RWPE1 (cell line): ENCODE data around the gene GOLGA6A.
"Not testable (repeated sequence)": the region's sequence is repeated elsewhere in the genome, so short reads cannot be mapped to it uniquely, and the experiment has no call there.

Source experiments
- CTCF ChIA-PET: fragments of 350-600 bp; sonication (Branson Sonifier 250); formaldehyde crosslinking; extraction: SDS; loops from one replicate; lab custom pipeline; 2021; lab: Yijun Ruan, JAX
- POLR2A ChIA-PET: fragments of 400-600 bp; formaldehyde crosslinking; extraction: SDS; loops from one replicate; lab custom pipeline; 2020; ENCODE audit warnings: antibody characterized with exemption; ENCODE audit not compliant: low non-redundant PET; lab: Yijun Ruan, JAX
- DNase-seq: peaks from one replicate; pipeline ENCODE4 v3.0.0; 2012; ENCODE audit warnings: low spot score
- H3K27ac ChIP-seq: fragments of 450-650 bp; 2 replicates; pipeline ENCODE4 v1.5.1; 2017
- CTCF ChIP-seq: fragments of 450-650 bp; conservative IDR thresholded peaks from 2 replicates; pipeline ENCODE4 v1.5.1; 2017; ENCODE audit warnings: low read depth, mild to moderate bottlenecking

Gene GOLGA6A

GRCh38 chr15:74082450-74082849 lies at the start of gene GOLGA6A:
TSS of gene GOLGA6A (minus strand) at chr15:74082550. CDS start at chr15:74082509, 41 bp downstream.
- CTCF ChIA-PET, result not testable (repeated sequence)

GRCh38 chr15:74131628-74132413 lies 49.5 kb upstream of the GOLGA6A start:
- POLR2A ChIA-PET, result no interaction called here

More at GRCh38 chr15:74082450-74082849, at the start of gene GOLGA6A:
- H3K27ac ChIP-seq, DNase-seq, POLR2A ChIA-PET: not testable (repeated sequence)

GRCh38 chr15:74130849-74131627 lies 48.7 kb upstream of the GOLGA6A start:
- no peak for DNase-seq
- H3K27ac ChIP-seq, result no peak overlapping the region
- POLR2A ChIA-PET, result no interaction called here
- TF ChIP-seq CTCF, result no peak
- CTCF ChIA-PET, result interaction anchor here (0.6 to 4.7 kb wide), 5 partner anchors 165 to 190 kb away, joined by 4 to 47 read pairs (median 7); no protein-coding TSS in a partner anchor

More at GRCh38 chr15:74131628-74132413, 49.5 kb upstream of the GOLGA6A start:
- no peak for DNase-seq
- H3K27ac ChIP-seq, result no peak overlapping the region
- no peak for TF ChIP-seq CTCF
- CTCF ChIA-PET, result interaction anchor here (0.8 to 1.6 kb wide), 2 partner anchors 153 to 176 kb away, joined by 6 to 9 read pairs; no protein-coding TSS in a partner anchor

GRCh38 chr15:74130155-74130848 lies 48.0 kb upstream of the GOLGA6A start, which contains the start of gene ISLR2:
TSS of gene ISLR2 (plus strand) at chr15:74130586. CDS start at chr15:74132755, 2,169 bp downstream.
- CTCF ChIA-PET, result interaction anchor here (0.6 to 4.7 kb wide), 5 partner anchors 166 to 192 kb away, joined by 4 to 47 read pairs (median 7); no protein-coding TSS in a partner anchor
- no peak within 1 kb of the TSS for H3K27ac ChIP-seq
- TF ChIP-seq CTCF, result no peak
- DNase-seq, result no peak
- POLR2A ChIA-PET, result no interaction called here

GRCh38 chr15:74129586-74130154 lies 47.3 kb upstream of the GOLGA6A start:
- POLR2A ChIA-PET, result no interaction called here
- no peak for TF ChIP-seq CTCF
- DNase-seq, result no peak
- CTCF ChIA-PET, result interaction anchor here (0.6 to 4.7 kb wide), 7 partner anchors 75 to 299 kb away, joined by 3 to 47 read pairs (median 7); no protein-coding TSS in a partner anchor
- no peak overlapping the region for H3K27ac ChIP-seq

GRCh38 chr15:74128785-74129585 lies 46.6 kb upstream of the GOLGA6A start:
- POLR2A ChIA-PET, result no interaction called here
- TF ChIP-seq CTCF, result no peak
- DNase-seq, result no peak
- no peak overlapping the region for H3K27ac ChIP-seq
- CTCF ChIA-PET, result interaction anchor here (0.6 to 4.7 kb wide), 13 partner anchors 11 to 416 kb away, joined by 3 to 47 read pairs (median 7); no protein-coding TSS in a partner anchor
